Panc1 (cell line): ENCODE results near the gene DZIP1.

ENCODE experiments used
- POLR2AphosphoS5 ChIP-seq: IDR thresholded peaks from 2 replicates; pipeline ENCODE4 v1.6.1; 2012; ENCODE audit warnings: mild to moderate bottlenecking, low read depth, low read length, moderate library complexity
- SIN3A ChIP-seq: IDR thresholded peaks from 2 replicates; pipeline ENCODE4 v1.6.1; 2012; ENCODE audit warnings: low read depth, mild to moderate bottlenecking, low read length, moderate library complexity, borderline replicate concordance; ENCODE audit not compliant: insufficient read depth
- TF ChIP-seq, protein P1 (sequence below): fragments of 450-650 bp; IDR thresholded peaks from 2 replicates; pipeline ENCODE4 v1.5.1; 2017; ENCODE audit warnings: mild to moderate bottlenecking
- TF ChIP-seq, protein P2 (sequence below), 2 experiments: IDR thresholded peaks; 2 replicates each; pipeline ENCODE4 v1.6.1; 2011 to 2012; ENCODE audit warnings: low read depth in 2 of 2, control low read depth in 1 of 2, low read length in 1 of 2, mild to moderate bottlenecking in 1 of 2, moderate library complexity in 1 of 2; ENCODE audit not compliant: insufficient read depth in 1 of 2

DNA sequence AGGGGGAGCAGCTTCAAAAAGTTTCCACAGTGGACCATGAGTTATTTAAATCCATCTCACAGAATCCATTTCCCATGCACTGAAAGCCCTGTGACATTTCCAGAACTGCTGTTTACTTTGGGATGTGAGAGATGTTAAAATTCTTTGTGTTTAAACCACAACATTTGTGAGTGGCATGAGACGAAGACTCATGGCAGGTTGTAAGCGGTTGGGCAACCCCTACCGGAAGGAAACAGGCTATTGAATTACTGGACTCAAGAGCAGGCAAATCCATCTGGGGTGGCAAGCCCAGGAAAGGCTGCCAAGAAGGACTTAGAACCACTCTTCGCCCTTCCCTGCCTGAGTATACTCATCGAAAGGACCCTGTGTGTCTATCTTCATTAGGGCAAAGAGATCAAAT is 114.3 kb downstream of the DZIP1 start:
- TF ChIP-seq, protein P1, sequence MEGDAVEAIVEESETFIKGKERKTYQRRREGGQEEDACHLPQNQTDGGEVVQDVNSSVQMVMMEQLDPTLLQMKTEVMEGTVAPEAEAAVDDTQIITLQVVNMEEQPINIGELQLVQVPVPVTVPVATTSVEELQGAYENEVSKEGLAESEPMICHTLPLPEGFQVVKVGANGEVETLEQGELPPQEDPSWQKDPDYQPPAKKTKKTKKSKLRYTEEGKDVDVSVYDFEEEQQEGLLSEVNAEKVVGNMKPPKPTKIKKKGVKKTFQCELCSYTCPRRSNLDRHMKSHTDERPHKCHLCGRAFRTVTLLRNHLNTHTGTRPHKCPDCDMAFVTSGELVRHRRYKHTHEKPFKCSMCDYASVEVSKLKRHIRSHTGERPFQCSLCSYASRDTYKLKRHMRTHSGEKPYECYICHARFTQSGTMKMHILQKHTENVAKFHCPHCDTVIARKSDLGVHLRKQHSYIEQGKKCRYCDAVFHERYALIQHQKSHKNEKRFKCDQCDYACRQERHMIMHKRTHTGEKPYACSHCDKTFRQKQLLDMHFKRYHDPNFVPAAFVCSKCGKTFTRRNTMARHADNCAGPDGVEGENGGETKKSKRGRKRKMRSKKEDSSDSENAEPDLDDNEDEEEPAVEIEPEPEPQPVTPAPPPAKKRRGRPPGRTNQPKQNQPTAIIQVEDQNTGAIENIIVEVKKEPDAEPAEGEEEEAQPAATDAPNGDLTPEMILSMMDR = no peak; the same call in 1 of the 2 replicates
- TF ChIP-seq, protein P2, sequence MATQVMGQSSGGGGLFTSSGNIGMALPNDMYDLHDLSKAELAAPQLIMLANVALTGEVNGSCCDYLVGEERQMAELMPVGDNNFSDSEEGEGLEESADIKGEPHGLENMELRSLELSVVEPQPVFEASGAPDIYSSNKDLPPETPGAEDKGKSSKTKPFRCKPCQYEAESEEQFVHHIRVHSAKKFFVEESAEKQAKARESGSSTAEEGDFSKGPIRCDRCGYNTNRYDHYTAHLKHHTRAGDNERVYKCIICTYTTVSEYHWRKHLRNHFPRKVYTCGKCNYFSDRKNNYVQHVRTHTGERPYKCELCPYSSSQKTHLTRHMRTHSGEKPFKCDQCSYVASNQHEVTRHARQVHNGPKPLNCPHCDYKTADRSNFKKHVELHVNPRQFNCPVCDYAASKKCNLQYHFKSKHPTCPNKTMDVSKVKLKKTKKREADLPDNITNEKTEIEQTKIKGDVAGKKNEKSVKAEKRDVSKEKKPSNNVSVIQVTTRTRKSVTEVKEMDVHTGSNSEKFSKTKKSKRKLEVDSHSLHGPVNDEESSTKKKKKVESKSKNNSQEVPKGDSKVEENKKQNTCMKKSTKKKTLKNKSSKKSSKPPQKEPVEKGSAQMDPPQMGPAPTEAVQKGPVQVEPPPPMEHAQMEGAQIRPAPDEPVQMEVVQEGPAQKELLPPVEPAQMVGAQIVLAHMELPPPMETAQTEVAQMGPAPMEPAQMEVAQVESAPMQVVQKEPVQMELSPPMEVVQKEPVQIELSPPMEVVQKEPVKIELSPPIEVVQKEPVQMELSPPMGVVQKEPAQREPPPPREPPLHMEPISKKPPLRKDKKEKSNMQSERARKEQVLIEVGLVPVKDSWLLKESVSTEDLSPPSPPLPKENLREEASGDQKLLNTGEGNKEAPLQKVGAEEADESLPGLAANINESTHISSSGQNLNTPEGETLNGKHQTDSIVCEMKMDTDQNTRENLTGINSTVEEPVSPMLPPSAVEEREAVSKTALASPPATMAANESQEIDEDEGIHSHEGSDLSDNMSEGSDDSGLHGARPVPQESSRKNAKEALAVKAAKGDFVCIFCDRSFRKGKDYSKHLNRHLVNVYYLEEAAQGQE (IDR thresholded peaks at IDR 0.05; ENCODE audit: insufficient read depth in 1 of 2, low read depth in 2 of 2, low read length in 1 of 2) = no peak
- TF ChIP-seq POLR2AphosphoS5 = no peak
- no peak for TF ChIP-seq SIN3A
